H1 (cell line): ENCODE measurements around the gene LCN15. TPM values are rescaled to one million over a fixed set of nuclear protein-coding genes. Genes with fewer than 3 reads are reported as not detected.

Experiments used
- ASH2L ChIP-seq: fragments of 200-600, 300-600 bp; sonication (generic); IDR thresholded peaks from one replicate; pipeline ENCODE4 v1.7.1; 2017; ENCODE audit warnings: low read length
- ATF2 ChIP-seq: IDR thresholded peaks from 2 replicates; pipeline ENCODE4 v1.6.1; 2012; ENCODE audit warnings: low read length, inconsistent platforms
- CHD7 ChIP-seq: fragments of 300-600 bp; sonication (generic); IDR thresholded peaks from 2 replicates; pipeline ENCODE4 v1.7.1; 2012; ENCODE audit warnings: low read length, moderate library complexity, mild to moderate bottlenecking, inconsistent platforms; ENCODE audit not compliant: insufficient replicate concordance
- E2F6 ChIP-seq: IDR thresholded peaks from 2 replicates; pipeline ENCODE4 v1.6.1; 2012; ENCODE audit warnings: inconsistent platforms
- SAP30 ChIP-seq: fragments of 300-600 bp; sonication (generic); IDR thresholded peaks from 2 replicates; pipeline ENCODE4 v1.7.1; 2012; ENCODE audit warnings: low read length, moderate library complexity, mild to moderate bottlenecking, inconsistent platforms; ENCODE audit not compliant: insufficient read depth, insufficient replicate concordance
- TAF1 ChIP-seq: IDR thresholded peaks from 2 replicates; pipeline ENCODE4 v1.6.1; 2011; ENCODE audit warnings: mild to moderate bottlenecking, low read depth, low read length
- polyA plus RNA-seq, 7 experiments: library from polyadenylated mRNA; depleted of rRNA in 3 of 7; stranded (reverse) in 5 of 7; unstranded in 2 of 7; fragments of >200 nt in 5 of 7; fragments of 200-250 nt in 2 of 7; gene quantifications; 1 replicate in 5 of 7; 2 replicates in 1 of 7; 4 replicates in 1 of 7; pipeline versions ENCODE4 v1.2.1 to v1.2.3, GENCODE V29; 2011 to 2013; ENCODE audit warnings: missing spikeins in 2 of 7, mixed read lengths in 2 of 7
- total RNA-seq: library from RNA; stranded (reverse); fragmentation: NEBNext Ultra II Directional; extraction: Animal tissue kit (Norgen Biotek cat#: 25700); gene quantifications from 2 replicates; pipeline ENCODE4 v1.2.1, GENCODE V29; 2021

LCN15 gene
- total and polyA plus RNA-seq, 2 of the 8 experiments (the other 6 are each of a cell fraction or from before 2014, with no cell fraction given): 0.08 to 0.47 TPM

DNA sequence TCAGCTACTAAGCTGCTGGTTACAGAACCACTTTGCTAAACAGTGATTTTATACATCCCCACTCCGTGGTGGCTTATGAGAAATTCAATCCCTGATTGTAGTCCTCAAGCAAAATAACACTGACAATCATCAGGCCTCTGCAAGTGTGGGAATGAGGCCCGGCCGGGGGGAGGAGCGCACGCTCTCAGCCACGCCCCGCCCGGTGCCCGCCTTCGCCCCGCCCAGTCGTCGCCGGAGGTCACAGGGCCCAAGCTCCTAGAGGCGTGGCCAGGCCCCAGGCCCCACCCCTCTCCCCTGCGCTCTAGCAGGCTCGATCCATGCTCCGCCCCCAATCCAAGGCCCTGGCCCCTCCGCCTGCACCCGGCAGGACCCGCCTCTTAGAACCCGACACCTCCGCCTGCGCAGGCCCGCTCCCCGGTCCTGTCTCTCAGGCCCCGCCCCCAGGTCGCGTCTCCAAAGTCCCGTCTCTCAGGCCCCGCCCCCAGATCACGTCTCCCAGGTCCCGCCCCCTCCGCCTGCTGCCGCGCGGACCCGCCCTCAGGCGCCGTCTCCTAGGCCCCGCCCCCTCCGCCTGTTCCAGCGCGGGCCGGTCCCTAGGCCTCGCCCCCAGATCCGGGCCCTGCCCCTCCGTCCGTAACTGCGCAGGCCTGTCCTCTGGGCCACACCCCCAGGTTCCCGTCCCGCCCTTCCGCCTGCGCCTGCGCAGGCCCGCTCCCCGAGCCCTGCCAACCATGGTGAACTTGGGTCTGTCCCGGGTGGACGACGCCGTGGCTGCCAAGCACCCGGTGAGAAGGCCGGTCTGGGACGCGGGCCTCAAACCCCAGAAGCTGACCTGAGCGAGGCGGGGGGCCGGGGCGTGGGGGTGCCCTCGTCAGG is 26.6 kb upstream of the LCN15 start, which contains the start of gene TMEM141 (continued):
- TF ChIP-seq CHD7: no peak
- no peak for TF ChIP-seq E2F6
- TF ChIP-seq ASH2L: no peak
- TF ChIP-seq ATF2: no peak
- no peak for TF ChIP-seq SAP30
- peak; percentile 5; the same call in 1 of the 2 replicates for TF ChIP-seq TAF1
